ENCODE measurements around the gene TEP1.
"Not testable (repeated sequence)": the region's sequence is repeated elsewhere in the genome, so short reads cannot be mapped to it uniquely, and the experiment has no call there.

TEP1 gene

DNA sequence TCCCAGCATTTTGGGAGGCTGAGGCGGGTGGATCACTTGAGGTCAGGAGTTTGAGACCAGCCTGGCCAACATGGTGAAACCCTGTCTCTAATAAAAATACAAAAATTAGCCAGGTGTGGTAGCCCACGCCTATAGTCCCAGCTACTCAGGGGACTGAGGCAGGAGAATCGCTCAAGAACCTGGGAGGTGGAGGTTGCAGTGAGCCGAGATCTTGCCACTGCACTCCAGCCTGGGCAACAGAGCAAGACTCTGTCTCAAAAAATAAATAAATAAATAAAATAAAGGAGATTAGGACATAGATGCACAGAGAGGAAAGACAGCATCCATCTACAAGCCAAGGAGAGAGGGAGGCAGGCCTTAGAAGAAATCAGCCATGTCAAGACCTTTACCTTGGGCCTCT, 72.3 kb downstream of the TEP1 start:
- DNase-seq: not testable (repeated sequence)

GRCh38 chr14:20334017-20334416, 79.3 kb downstream of the TEP1 start:
- DNase-seq: no peak

GRCh38 chr14:20333494-20333841, 79.8 kb downstream of the TEP1 start:
- no peak for DNase-seq

- peak; percentile 93 for DNase-seq
These were observed 80.4 kb downstream of the TEP1 start, which contains the start of gene CCNB1IP1 for GRCh38 chr14:20332788-20333493. Gene CCNB1IP1, minus strand, starts transcription at chr14:20333279. Its CDS starts 16,756 bp downstream, at chr14:20316523.

- peak; percentile 18 for DNase-seq
These were observed 80.9 kb downstream of the TEP1 start for GRCh38 chr14:20332431-20332787.

DNA sequence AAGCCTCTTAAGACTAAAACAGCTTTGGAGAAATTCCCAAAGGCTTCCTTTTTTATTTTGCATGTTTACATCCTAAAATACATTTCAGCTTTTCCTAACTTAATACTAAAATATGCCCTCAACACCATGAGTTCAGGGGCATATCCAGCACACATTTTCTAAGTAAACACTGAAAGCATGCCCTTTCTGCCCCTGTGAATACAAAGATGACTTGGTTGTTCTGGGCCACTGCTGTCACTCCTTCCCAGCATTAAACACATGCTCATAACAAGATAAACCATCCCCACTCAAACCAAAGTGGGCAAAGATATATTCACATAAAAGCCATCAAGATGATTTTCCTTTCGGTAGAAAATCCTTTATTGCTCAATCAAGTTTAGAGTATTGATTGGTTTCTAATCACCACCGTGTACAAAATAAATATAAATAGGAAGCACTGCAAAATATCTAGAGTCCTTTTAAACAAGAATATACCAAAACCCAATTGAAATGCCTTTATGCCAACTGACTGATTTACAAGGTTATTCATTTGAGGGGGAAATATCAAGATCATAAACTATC, 82.2 kb downstream of the TEP1 start:
- no peak for DNase-seq

- DNase-seq: no peak
These were observed 83.9 kb downstream of the TEP1 start for GRCh38 chr14:20329355-20329754.

DNA sequence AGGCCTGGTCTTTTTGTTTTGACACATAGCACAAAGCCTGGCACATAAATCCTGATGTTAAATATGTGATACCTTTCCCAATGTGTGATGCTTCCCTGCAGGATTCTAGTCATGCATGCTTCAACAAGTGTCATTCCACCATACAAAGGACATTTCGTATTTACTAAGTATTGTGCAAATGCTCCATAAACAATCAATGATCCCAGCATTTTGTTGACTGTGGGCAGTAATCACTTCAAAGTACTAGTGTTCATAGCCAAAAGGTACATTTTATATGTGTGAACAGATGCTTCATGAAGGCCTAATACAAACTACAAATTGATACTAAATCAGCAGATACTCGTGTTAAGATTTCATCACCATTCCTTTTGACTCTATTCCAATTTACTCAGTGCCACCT, 84.6 kb downstream of the TEP1 start:
- no peak for DNase-seq

GRCh38 chr14:20327005-20327869, 86.1 kb downstream of the TEP1 start:
- peak; percentile 69 for DNase-seq

DNA sequence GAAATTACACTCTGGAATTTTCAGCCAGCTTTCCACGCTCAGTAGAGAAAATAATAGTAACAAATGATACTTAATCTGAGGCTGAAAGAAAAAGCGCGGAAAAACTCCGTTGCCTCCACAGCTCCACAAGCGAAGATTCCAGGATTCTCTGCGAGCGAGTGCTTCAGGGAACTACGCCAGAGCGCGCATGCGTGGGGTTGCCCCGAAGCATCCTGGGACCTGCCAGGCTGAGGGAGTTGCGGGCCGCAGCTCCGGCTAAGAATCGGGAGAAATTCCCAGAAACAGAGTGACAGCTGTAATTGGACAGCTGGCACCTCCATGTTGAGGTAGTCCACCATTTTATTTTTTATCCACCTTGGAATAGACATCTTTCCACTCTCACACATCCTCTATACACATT, 95.6 kb downstream of the TEP1 start:
- no peak for DNase-seq

Data from fibroblast of skin of back (primary cell).